Pancreas (tissue), 10 donors: ENCODE data around the gene TMEM131L. TPM values are rescaled to one million over a fixed set of nuclear protein-coding genes. Genes with fewer than 3 reads are reported as not detected.

Experiments used
- ATAC-seq, 4 donors: fragments of 200-7000 bp; cut with Tn5 transposase; one replicate each; pipeline versions ENCODE4 v1.8.0 to v1.9.1; 2020; ENCODE audit warnings: mild to moderate bottlenecking in 4 of 4, moderate library complexity in 4 of 4
- DNase-seq, 6 donors: peaks; one replicate each; pipeline ENCODE4 v3.0.0-alpha.2; 2020
- FAIRE-seq: peaks from 2 replicates; lab custom pipeline; 2012; peaks lifted over from hg19 to GRCh38; lab: Jason Lieb, UNC
- H3K27ac ChIP-seq, 4 donors: fragments of 200-600 bp; sonication (generic); 1 replicate in 3 of 4; 2 replicates in 1 of 4; pipeline versions ENCODE4 v1.5.0 to v1.8.0; 2020
- H3K27me3 ChIP-seq, 4 donors: fragments of 200-600 bp; one replicate each; pipeline ENCODE4 v1.8.0; 2021
- H3K36me3 ChIP-seq, 3 donors: fragments of 200-600 bp; sonication (generic) in 1 of 3; one replicate each; pipeline versions ENCODE4 v1.5.0 to v1.8.0; 2020 to 2021
- H3K4me1 ChIP-seq, 3 donors: fragments of 200-600 bp; one replicate each; pipeline ENCODE4 v1.8.0; 2021
- H3K4me3 ChIP-seq, 4 donors: fragments of 200-600 bp; sonication (generic) in 2 of 4; one replicate each; pipeline versions ENCODE4 v1.5.0 to v1.8.0; 2020 to 2021
- H3K9me3 ChIP-seq, 4 donors: fragments of 200-600 bp; one replicate each; pipeline ENCODE4 v1.8.0; 2021
- CTCF ChIP-seq, 4 donors: fragments of 200-600 bp; sonication (generic) in 3 of 4; IDR thresholded peaks; one replicate each; pipeline versions ENCODE4 v1.5.0 to v1.8.0; 2021; ENCODE audit warnings: antibody characterized with exemption in 4 of 4
- WGBS, 2 donors: extraction: QIAGEN DNeasy Blood & Tissue Kit; methylation state at CpG; one replicate each; pipeline ENCODE4 v1.1.7; 2013; 5-methylcytosine and 5-hydroxymethylcytosine counted together
- intact Hi-C, 3 donors: fragments of 100-400 bp; cut with DNase I; formaldehyde crosslinking; loops; one replicate each; pipeline versions ENCODE4 v1.11.1 to v1.14.2; 2022
- polyA plus RNA-seq, 2 donors: library from polyadenylated mRNA; stranded (reverse); fragments of 200-250 nt; gene quantifications; one replicate each; pipeline ENCODE4 v1.2.3, GENCODE V29; 2013
- total RNA-seq, 6 donors: library from RNA; stranded (reverse); fragmentation: NEBNext Ultra II Directional in 4 of 6; extraction: Animal tissue kit (Norgen Biotek cat#: 25700) in 4 of 6; gene quantifications; one replicate each; pipeline versions ENCODE4 v1.2.1 to v1.2.4, GENCODE V29; 2021 to 2023
- donor health status: healthy with polysubstance abuse.
- donor health status: DM: no; HTN: no; CAD: no; lungs with moderate emphysema.
- donor health status: DM: no; HTN: no; CAD: no.
- donor health status: control.
- donor health status: control.
- donor health status: Bipolar disorder and iron deficiency.
- donor health status: DM: yes; HTN: yes; CAD: no.
- donor health status: DM: no; HTN: no; CAD: no.
- donor health status: DM: no; HTN: no; CAD: no.
- donor health status: DM: yes; HTN: yes; CAD: no.

Gene TMEM131L
- total and polyA plus RNA-seq, 8 donors, result 9.4 to 29.5 (median 20.1) TPM

- intact Hi-C loops, result no loop called here
- ATAC-seq, result no peak
Measured at GRCh38 chr4:153490985-153491483, 24.9 kb downstream of the TMEM131L start.

GRCh38 chr4:153494562-153494961 lies 28.4 kb downstream of the TMEM131L start:
- DNase-seq, result no peak
- TF ChIP-seq CTCF (IDR thresholded peaks at IDR 0.05), result no peak

More at GRCh38 chr4:153490985-153491483, 24.9 kb downstream of the TMEM131L start:
- TF ChIP-seq CTCF (IDR thresholded peaks at IDR 0.05), result no peak
- H3K36me3 ChIP-seq, result no peaks in the 10 kb centered on the region
- no peaks in the 10 kb centered on the region for H3K27me3 ChIP-seq
- H3K4me3 ChIP-seq, result no peak overlapping the region
- DNase-seq (no peak), FAIRE-seq (no peak)
- no peak overlapping the region for H3K27ac ChIP-seq
- WGBS, 2 donors, result 69 to 70% methylated on average over 8 of the region's 8 CpGs
- no peaks in the 10 kb centered on the region for H3K9me3 ChIP-seq
- H3K4me1 ChIP-seq, result peaks cover 10 to 37% (median 17%) of the 10 kb centered on the region in 3 donors

GRCh38 chr4:153495480-153496193 lies 29.5 kb downstream of the TMEM131L start:
- DNase-seq (no peak), ATAC-seq (no peak), FAIRE-seq (no peak)
- Histone ChIP-seq H3K27me3 (no peaks in the 10 kb centered on the region), H3K27ac (no peak overlapping the region), H3K9me3 (no peaks in the 10 kb centered on the region), H3K4me1 (peaks cover 5 to 32% (median 9%) of the 10 kb centered on the region in 3 donors), H3K36me3 (no peaks in the 10 kb centered on the region), H3K4me3 (no peak overlapping the region)
- TF ChIP-seq CTCF (IDR thresholded peaks at IDR 0.05), result no peak
- 72 to 76% methylated on average over 9 of the region's 9 CpGs for WGBS, 2 donors
- intact Hi-C loops, result no loop called here

More at GRCh38 chr4:153494562-153494961, 28.4 kb downstream of the TMEM131L start:
- ATAC-seq (no peak), FAIRE-seq (no peak)
- H3K27me3 ChIP-seq, result no peaks in the 10 kb centered on the region
- intact Hi-C loops, result no loop called here
- peaks cover 5 to 32% (median 9%) of the 10 kb centered on the region in 3 donors for H3K4me1 ChIP-seq
- H3K4me3 ChIP-seq, result no peak overlapping the region
- no peaks in the 10 kb centered on the region for H3K9me3 ChIP-seq
- no peaks in the 10 kb centered on the region for H3K36me3 ChIP-seq
- no peak overlapping the region for H3K27ac ChIP-seq
- WGBS, 2 donors, result 87 to 92% methylated on average over 10 of the region's 10 CpGs

- Histone ChIP-seq H3K4me1 (peaks cover 4 to 29% (median 4%) of the 10 kb centered on the region in 3 donors), H3K27ac (peak overlapping the region in 2 of 4 donors; percentile 4 to 23), H3K36me3 (no peaks in the 10 kb centered on the region), H3K4me3 (no peak overlapping the region), H3K9me3 (no peaks in the 10 kb centered on the region), H3K27me3 (no peaks in the 10 kb centered on the region)
- FAIRE-seq, result no peak
- no peak for TF ChIP-seq CTCF (IDR thresholded peaks at IDR 0.05)
- peak; percentile 37 to 64 (median 54) for ATAC-seq
- DNase-seq, result no peak
- intact Hi-C loops, result no loop called here
- WGBS, 2 donors, result 42 to 47% methylated on average over 4 of the region's 4 CpGs
Measured at GRCh38 chr4:153497091-153497531, 31.0 kb downstream of the TMEM131L start.
